ENCODE measurements around the gene EXOC6B. TPM values are rescaled to one million over a fixed set of nuclear protein-coding genes. Genes with fewer than 3 reads are reported as not detected.
A peak's percentile ranks its signal among the peaks of the same experiment; 100 is the strongest.

Gene EXOC6B
- total RNA-seq, 2 donors from 2014 or later = 21.3 to 28.8 TPM

DNA sequence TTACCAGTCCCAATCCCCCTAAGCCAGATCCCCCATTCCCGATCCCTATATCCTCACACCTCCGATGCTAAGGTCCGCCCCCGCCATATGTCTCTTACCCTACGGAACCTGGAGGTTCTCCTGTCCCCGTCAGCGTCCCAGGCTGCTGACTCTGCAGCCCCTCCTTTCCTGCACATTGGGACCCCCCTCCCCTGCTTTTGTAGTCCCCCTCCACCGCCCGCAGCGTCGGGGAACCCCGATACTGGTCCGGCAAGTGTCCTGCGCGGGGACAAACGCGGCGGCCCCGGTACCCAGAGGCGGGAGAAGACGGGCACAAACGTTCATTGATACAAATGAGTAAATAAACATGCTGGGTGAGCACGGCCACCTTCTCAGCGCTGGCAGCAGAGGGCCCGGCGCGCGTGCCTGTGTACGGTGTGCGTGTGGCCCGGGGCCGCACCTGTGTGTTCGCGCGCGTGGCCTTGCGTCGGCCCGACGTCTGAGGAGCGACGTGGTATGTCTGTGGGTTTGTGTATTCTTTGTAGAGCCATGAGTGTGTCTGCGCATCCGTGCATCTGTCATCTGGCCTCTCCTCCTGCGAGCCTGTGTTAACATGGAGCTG lies 676.2 kb downstream of the EXOC6B start:
- H3K4me1 ChIP-seq = peaks cover 24% of the 10 kb centered on the region
- DNase-seq = no peak
- intact Hi-C loops (cut with DNase I) = loop anchor here (2.0 to 10.0 kb wide), 5 partner anchors 225 to 602 kb away; no protein-coding TSS in a partner anchor
- no peak for TF ChIP-seq CTCF (IDR thresholded peaks at IDR 0.05)
- no peak overlapping the region for H3K27ac ChIP-seq
- no peaks in the 10 kb centered on the region for H3K9me3 ChIP-seq
- H3K4me3 ChIP-seq = peak overlapping the region; percentile 37
- peaks cover 46% of the 10 kb centered on the region for H3K27me3 ChIP-seq
- no peaks in the 10 kb centered on the region for H3K36me3 ChIP-seq
- peak overlapping the region; percentile 46 to 68 for H3K9ac ChIP-seq (ENCODE audit: low read depth in 2 of 2, low read length in 2 of 2)

DNA sequence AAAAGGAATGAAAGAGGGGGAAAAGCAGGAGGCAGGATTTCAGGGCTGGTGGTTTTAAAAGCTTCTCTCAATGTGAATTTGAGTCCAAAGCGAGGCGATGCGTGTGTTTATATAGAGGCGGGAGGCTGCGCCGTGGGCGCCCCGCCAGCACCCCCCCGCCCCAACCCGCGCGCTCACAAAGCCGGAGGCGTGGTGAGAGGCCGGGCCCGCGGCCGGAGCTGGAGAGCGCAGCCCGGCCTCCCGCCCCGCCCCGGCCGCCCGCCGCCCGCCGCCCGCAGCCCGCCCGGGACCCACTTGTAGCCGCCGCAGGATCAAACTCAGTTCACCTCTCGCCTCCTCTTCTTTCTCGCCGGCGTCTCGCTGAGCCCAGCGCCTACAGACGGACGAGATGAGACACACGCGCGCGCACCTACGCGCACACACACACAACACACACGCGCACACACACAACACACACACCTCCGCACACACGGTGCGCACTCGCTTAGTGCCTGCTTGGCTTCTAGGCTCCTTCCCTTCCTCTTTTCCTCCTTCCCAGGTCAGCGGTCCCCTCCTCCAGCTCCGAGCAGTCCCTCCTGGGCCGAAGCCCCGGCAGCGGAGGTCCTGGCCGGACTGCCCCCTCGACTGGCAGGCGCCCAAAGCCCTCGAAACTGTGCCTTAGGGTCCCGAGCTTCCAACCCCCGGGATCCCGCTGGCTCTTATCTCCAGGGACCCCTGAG lies 676.8 kb downstream of the EXOC6B start:
- H3K36me3 ChIP-seq = no peaks in the 10 kb centered on the region
- peak; percentile 60 for DNase-seq
- H3K9me3 ChIP-seq = no peaks in the 10 kb centered on the region
- peaks cover 24% of the 10 kb centered on the region for H3K4me1 ChIP-seq
- H3K27ac ChIP-seq = no peak overlapping the region
- H3K4me3 ChIP-seq = peak overlapping the region; percentile 37
- TF ChIP-seq CTCF (IDR thresholded peaks at IDR 0.05) = no peak
- H3K27me3 ChIP-seq = peaks cover 53% of the 10 kb centered on the region
- peak overlapping the region; percentile 28 to 68 for H3K9ac ChIP-seq (ENCODE audit: low read depth in 2 of 2, low read length in 2 of 2)
- intact Hi-C loops (cut with DNase I) = no loop called here

DNA sequence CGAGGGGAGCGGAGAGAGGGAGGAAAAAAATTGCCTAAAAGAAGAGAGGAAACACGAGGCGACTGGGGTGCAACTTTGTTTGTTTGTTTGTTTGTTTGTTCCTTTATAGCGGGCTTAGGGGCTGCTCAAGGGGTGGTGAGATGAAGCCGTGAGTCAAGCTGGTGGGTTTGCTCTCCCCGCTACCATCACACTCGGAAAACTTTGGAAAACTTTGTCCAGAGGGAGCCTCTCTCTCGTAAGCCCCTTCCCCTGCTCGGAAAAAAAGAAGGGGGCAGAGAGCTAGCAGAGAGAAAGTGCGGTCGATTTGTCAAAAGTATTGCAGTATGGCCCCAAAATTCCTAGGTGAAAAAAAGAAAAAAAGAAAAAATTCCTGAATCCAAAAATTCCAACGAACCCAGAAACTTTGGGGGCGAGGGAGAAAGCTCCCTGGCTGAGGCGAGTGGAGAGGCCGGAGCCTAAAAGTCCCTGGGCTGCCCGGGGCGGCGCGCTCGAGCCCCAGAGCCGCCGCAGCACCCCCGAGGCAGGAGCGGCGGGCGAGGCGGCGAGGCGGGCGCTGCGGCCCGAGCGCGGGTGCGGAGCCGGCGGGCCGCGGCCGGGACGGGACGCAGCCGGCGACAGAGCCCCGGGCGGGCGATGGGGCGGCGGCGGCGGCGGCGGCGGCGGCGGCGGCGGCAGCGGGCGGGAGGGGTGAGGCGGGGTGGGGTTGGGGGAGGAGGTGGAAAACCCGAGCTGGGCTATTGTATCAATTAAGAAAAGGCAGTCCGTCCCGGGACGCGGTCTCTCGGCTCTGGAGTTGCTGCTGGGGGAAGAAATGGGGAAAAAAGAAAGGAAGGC lies 677.6 kb downstream of the EXOC6B start:
- no peak overlapping the region for H3K9ac ChIP-seq (ENCODE audit: low read depth in 2 of 2, low read length in 2 of 2)

DNA sequence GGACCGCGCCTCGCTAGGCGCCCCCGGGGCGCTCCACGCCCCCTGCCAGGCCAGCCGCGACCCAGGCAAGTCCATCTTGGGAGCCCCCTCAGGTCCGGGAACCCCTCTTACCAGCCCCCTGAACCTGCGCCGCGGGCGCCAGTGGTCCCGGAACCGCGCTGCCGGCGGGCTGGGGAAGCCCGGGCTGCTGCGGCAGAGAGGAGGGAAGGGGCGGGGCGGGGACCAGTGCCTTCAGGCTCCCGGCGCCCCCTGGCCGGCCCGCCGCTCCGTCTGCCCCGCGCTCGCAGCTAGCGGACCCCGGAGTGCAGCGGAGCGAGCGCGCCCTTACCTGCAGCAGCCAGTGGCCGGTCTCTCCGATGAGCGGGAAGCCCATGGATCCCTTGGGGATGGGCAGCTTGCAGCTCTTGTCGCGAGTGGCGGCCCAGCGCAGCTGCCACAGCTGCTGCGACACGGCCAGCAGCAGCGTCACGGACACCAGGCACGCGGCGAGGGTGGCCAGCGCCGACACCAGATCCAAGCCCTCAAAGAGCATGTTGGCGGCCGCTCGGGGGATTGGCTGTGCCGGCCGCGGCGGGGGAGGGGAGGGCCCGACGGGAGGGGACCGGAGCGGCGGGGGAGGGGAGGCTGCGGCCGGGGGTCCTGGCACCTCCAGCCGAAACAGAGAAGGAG lies 678.4 kb downstream of the EXOC6B start, which contains the start of gene CYP26B1:
CYP26B1 (minus strand) TSS at position 560 of the 669 bp plus-strand sequence; CDS start at position 532, 28 bp downstream.
- H3K36me3 ChIP-seq = no peaks in the 10 kb centered on the region
- H3K9me3 ChIP-seq = no peaks in the 10 kb centered on the region
- DNase-seq = no peak
- peaks cover 24% of the 10 kb centered on the region for H3K4me1 ChIP-seq
- intact Hi-C loops (cut with DNase I) = no loop called here
- peaks cover 63% of the 10 kb centered on the region for H3K27me3 ChIP-seq
- H3K4me3 ChIP-seq = peak within 1 kb of the TSS; percentile 37
- no peak within 1 kb of the TSS for H3K9ac ChIP-seq (ENCODE audit: low read depth in 2 of 2, low read length in 2 of 2)
- H3K27ac ChIP-seq = no peak within 1 kb of the TSS
- TF ChIP-seq CTCF (IDR thresholded peaks at IDR 0.05) = no peak

More for the DNA sequence above, 677.6 kb downstream of the EXOC6B start:
- peaks cover 24% of the 10 kb centered on the region for H3K4me1 ChIP-seq
- no peaks in the 10 kb centered on the region for H3K9me3 ChIP-seq
- H3K4me3 ChIP-seq = peak overlapping the region; percentile 37
- no peak for DNase-seq
- peaks cover 61% of the 10 kb centered on the region for H3K27me3 ChIP-seq
- no peak overlapping the region for H3K27ac ChIP-seq
- no peak for TF ChIP-seq CTCF (IDR thresholded peaks at IDR 0.05)
- intact Hi-C loops (cut with DNase I) = no loop called here
- no peaks in the 10 kb centered on the region for H3K36me3 ChIP-seq
